Sigmoid colon (tissue), 4 donors: ENCODE data around the gene RBM18.

Source experiments
- EP300 ChIP-seq, 4 donors: sonication (generic); formaldehyde crosslinking; IDR thresholded peaks; one replicate each; pipeline ENCODE4 v1.6.1; 2017; ENCODE audit warnings: antibody characterized with exemption in 4 of 4
- POLR2AphosphoS5 ChIP-seq, 4 donors: sonication (generic); formaldehyde crosslinking; IDR thresholded peaks; one replicate each; pipeline ENCODE4 v1.6.1; 2017; ENCODE audit warnings: antibody characterized with exemption in 4 of 4

DNA sequence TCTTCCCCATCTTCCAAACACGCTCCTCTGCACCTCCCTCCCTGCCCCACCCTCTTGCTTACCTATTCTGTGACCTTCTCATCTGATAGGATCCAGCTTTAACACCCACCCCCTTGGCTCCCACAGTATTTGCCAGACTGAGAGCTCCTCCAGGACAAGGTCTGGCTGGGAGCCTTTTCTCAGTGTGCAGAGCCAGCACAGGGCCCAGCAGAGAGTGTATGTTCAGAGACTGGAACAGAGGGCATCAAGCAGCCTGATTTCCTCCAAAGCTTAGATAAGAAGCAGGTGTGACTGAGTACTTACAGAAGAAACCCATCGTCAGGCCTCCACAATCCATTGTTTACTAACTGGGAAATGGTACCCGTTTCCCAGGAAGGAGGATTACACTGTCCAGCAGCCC is 62.5 kb downstream of the RBM18 start:
- TF ChIP-seq POLR2AphosphoS5 (IDR thresholded peaks at IDR 0.05), result no peak
- TF ChIP-seq EP300 (IDR thresholded peaks at IDR 0.05), result no peak
